Skeletal muscle tissue (tissue), 5 donors: ENCODE data around the gene ZNF324B. TPM values are rescaled to one million over a fixed set of nuclear protein-coding genes. Genes with fewer than 3 reads are reported as not detected.

ENCODE experiments used
- H3K27ac ChIP-seq: one replicate; pipeline ENCODE4 v1.7.0; 2013; ENCODE audit warnings: mild to moderate bottlenecking, low read depth, low read length, inconsistent platforms
- H3K27me3 ChIP-seq, 3 donors: one replicate each; pipeline ENCODE4 v1.7.0; 2013; ENCODE audit warnings: low read length in 3 of 3; ENCODE audit not compliant: control insufficient read depth in 3 of 3, insufficient read depth in 3 of 3
- H3K36me3 ChIP-seq, 3 donors: one replicate each; pipeline ENCODE4 v1.7.0; 2013; ENCODE audit warnings: low read length in 3 of 3; ENCODE audit not compliant: control insufficient read depth in 3 of 3, insufficient read depth in 3 of 3
- H3K4me1 ChIP-seq, 3 donors: one replicate each; pipeline ENCODE4 v1.7.0; 2013; ENCODE audit warnings: low read length in 3 of 3, mild to moderate bottlenecking in 3 of 3; ENCODE audit not compliant: control insufficient read depth in 3 of 3, insufficient read depth in 3 of 3
- H3K4me3 ChIP-seq, 3 donors: one replicate each; pipeline ENCODE4 v1.7.0; 2013; ENCODE audit warnings: low read length in 3 of 3
- H3K9ac ChIP-seq, 3 donors: one replicate each; pipeline ENCODE4 v1.7.0; 2013; ENCODE audit warnings: low read length in 3 of 3, mild to moderate bottlenecking in 3 of 3, moderate library complexity in 2 of 3, low read depth in 1 of 3
- H3K9me3 ChIP-seq, 3 donors: one replicate each; pipeline ENCODE4 v1.7.0; 2013; ENCODE audit warnings: low read length in 3 of 3; ENCODE audit not compliant: control insufficient read depth in 3 of 3
- small RNA-seq: library from RNA; depleted of rRNA; stranded (forward); fragments of <200 nt; gene quantifications from one replicate; pipeline ENCODE3, GENCODE V24; 2014
- total RNA-seq: library from RNA; depleted of rRNA; stranded (reverse); fragments of >200 nt; gene quantifications from one replicate; pipeline ENCODE4 v1.2.3, GENCODE V29; 2014
- donor health status: Osteomylitis.

The ZNF324B gene
- total RNA-seq, 1 donor from 2014 or later: 5.7 TPM

- peaks cover 21 to 27% (median 23%) of the 10 kb centered on the region in 3 donors for H3K4me1 ChIP-seq
- H3K27ac ChIP-seq: peak overlapping the region; percentile 85
- H3K9ac ChIP-seq: peak overlapping the region in 2 of 3 donors; percentile 61 to 70
- H3K9me3 ChIP-seq: no peaks in the 10 kb centered on the region
- peak overlapping the region; percentile 77 to 92 (median 85) for H3K4me3 ChIP-seq
- no peaks in the 10 kb centered on the region for H3K36me3 ChIP-seq
- H3K27me3 ChIP-seq: no peaks in the 10 kb centered on the region
These were observed 47.0 kb downstream of the ZNF324B start for GRCh38 chr19:58498316-58499020.

GRCh38 chr19:58499021-58499927, 47.9 kb downstream of the ZNF324B start:
- Histone ChIP-seq H3K36me3 (no peaks in the 10 kb centered on the region), H3K9ac (peak overlapping the region; percentile 82 to 92 (median 84))

GRCh38 chr19:58500242-58500641, 48.8 kb downstream of the ZNF324B start:
- Histone ChIP-seq H3K4me1 (peaks cover 21 to 27% (median 23%) of the 10 kb centered on the region in 3 donors), H3K36me3 (no peaks in the 10 kb centered on the region), H3K27ac (no peak overlapping the region), H3K27me3 (no peaks in the 10 kb centered on the region), H3K9ac (peak overlapping the region in 1 of 3 donors; percentile 84), H3K4me3 (peak overlapping the region; percentile 80 to 93 (median 92)), H3K9me3 (no peaks in the 10 kb centered on the region)

More at GRCh38 chr19:58499021-58499927, 47.9 kb downstream of the ZNF324B start:
- Histone ChIP-seq H3K9me3 (no peaks in the 10 kb centered on the region), H3K4me1 (peaks cover 21 to 27% (median 23%) of the 10 kb centered on the region in 3 donors), H3K4me3 (peak overlapping the region; percentile 85 to 93 (median 92)), H3K27me3 (no peaks in the 10 kb centered on the region), H3K27ac (peak overlapping the region; percentile 85)

Small RNA genes within 50 kb of the gene (small RNA-seq; reads per million reads assigned to genes)
- not detected for gene RN7SL693P
- gene RNU6-1337P: not detected

Other genes with a start within 250 kb of the ZNF324B start
- gene ZNF544, start 222.7 kb upstream of the ZNF324B start, total RNA-seq: 26.1 TPM
- 6.3 TPM for gene ZNF8, start 172.7 kb upstream of the ZNF324B start, total RNA-seq
- gene ERVK3-1, start 146.2 kb upstream of the ZNF324B start, total RNA-seq: 14.1 TPM
- 2.6 TPM for gene ZSCAN22, start 124.6 kb upstream of the ZNF324B start, total RNA-seq
- under 0.01 TPM for gene A1BG, start 98.1 kb upstream of the ZNF324B start, total RNA-seq
- gene ZNF497, start 88.9 kb upstream of the ZNF324B start, total RNA-seq: 2.1 TPM
- gene ZNF837, start 70.6 kb upstream of the ZNF324B start, total RNA-seq: 0.52 TPM
- gene RPS5, start 64.4 kb upstream of the ZNF324B start, total RNA-seq: 3,737 TPM
- gene RNF225, start 56.0 kb upstream of the ZNF324B start, total RNA-seq: not detected
- 8.4 TPM for gene ZNF584, start 43.0 kb upstream of the ZNF324B start, total RNA-seq
- 9.9 TPM for gene ZNF132, start 11.5 kb upstream of the ZNF324B start, total RNA-seq
- 9.9 TPM for gene ZNF324, start 15.5 kb downstream of the ZNF324B start, total RNA-seq
- 3.1 TPM for gene ZNF446, start 24.7 kb downstream of the ZNF324B start, total RNA-seq
- gene SLC27A5, start 60.4 kb downstream of the ZNF324B start, total RNA-seq: 3.1 TPM
- gene ZBTB45, start 68.2 kb downstream of the ZNF324B start, total RNA-seq: 3.7 TPM
- 277 TPM for gene TRIM28, start 92.4 kb downstream of the ZNF324B start, total RNA-seq
- 68.9 TPM for gene CHMP2A, start 103.5 kb downstream of the ZNF324B start, total RNA-seq
- gene UBE2M, start 107.0 kb downstream of the ZNF324B start, total RNA-seq: 73.6 TPM
- 6.8 TPM for gene MZF1, start 121.7 kb downstream of the ZNF324B start, total RNA-seq